Panc1 (cell line): ENCODE results near the gene ARHGEF17. TPM values are rescaled to one million over a fixed set of nuclear protein-coding genes. Genes with fewer than 3 reads are reported as not detected.

ENCODE experiments used
- ATAC-seq: fragments of 200-7000 bp; cut with Tn5 transposase; 2 replicates; pipeline ENCODE4 v1.9.1; 2020; ENCODE audit warnings: mild to moderate bottlenecking, moderate library complexity
- BruUV-seq: library from RNA; stranded (reverse); fragments of 400-500 nt; replicated peaks from 2 replicates; lab custom pipeline; 2021; lab: Mats Ljungman, UMichigan
- CTCF ChIA-PET: fragments of 300-600 bp; sonication (Branson Sonifier 250); formaldehyde crosslinking; loops from one replicate; lab custom pipeline; 2022; ENCODE audit warnings: antibody characterized with exemption; lab: Charles Lee
- POLR2A ChIA-PET: fragments of 300-600 bp; sonication (Branson Sonifier 250); formaldehyde crosslinking; loops from one replicate; lab custom pipeline; 2022; ENCODE audit warnings: antibody characterized with exemption; lab: Charles Lee
- DNase-seq: peaks from one replicate; pipeline ENCODE4 v3.0.0-alpha.2; 2010; ENCODE audit warnings: low read depth, low spot score
- H3K27ac ChIP-seq: 2 replicates; pipeline ENCODE4 v1.5.1; 2011; ENCODE audit warnings: mild to moderate bottlenecking, low read length, inconsistent platforms
- H3K27me3 ChIP-seq: fragments of 200-500 bp; sonication (Bioruptor generic); 2 replicates; pipeline ENCODE4 v1.6.0; 2014; ENCODE audit warnings: low read length, inconsistent platforms; ENCODE audit not compliant: control insufficient read depth, insufficient read depth
- H3K36me3 ChIP-seq: fragments of 200-500 bp; sonication (Bioruptor generic); 2 replicates; pipeline ENCODE4 v1.5.1; 2014; ENCODE audit warnings: inconsistent platforms, mild to moderate bottlenecking, low read length, moderate library complexity; ENCODE audit not compliant: control insufficient read depth, insufficient read depth
- H3K4me1 ChIP-seq: 2 replicates; pipeline ENCODE4 v1.5.1; 2011; ENCODE audit warnings: inconsistent platforms, mild to moderate bottlenecking, low read length, moderate library complexity; ENCODE audit not compliant: control insufficient read depth, insufficient read depth
- H3K4me3 ChIP-seq, 2 experiments: 2 replicates each; pipeline ENCODE4 v1.5.1; 2011 to 2012; ENCODE audit warnings: low read depth in 2 of 2, low read length in 2 of 2, mild to moderate bottlenecking in 2 of 2, inconsistent platforms in 1 of 2, moderate library complexity in 1 of 2
- H3K9me3 ChIP-seq: fragments of 200-500 bp; sonication (Bioruptor generic); 2 replicates; pipeline ENCODE4 v1.5.1; 2014; ENCODE audit warnings: low read depth, mild to moderate bottlenecking, inconsistent platforms, low read length, moderate library complexity; ENCODE audit not compliant: control insufficient read depth, insufficient read depth
- POLR2AphosphoS5 ChIP-seq: IDR thresholded peaks from 2 replicates; pipeline ENCODE4 v1.6.1; 2012; ENCODE audit warnings: mild to moderate bottlenecking, low read depth, low read length, moderate library complexity
- SIN3A ChIP-seq: IDR thresholded peaks from 2 replicates; pipeline ENCODE4 v1.6.1; 2012; ENCODE audit warnings: low read depth, mild to moderate bottlenecking, low read length, moderate library complexity, borderline replicate concordance; ENCODE audit not compliant: insufficient read depth
- TCF7L2 ChIP-seq: IDR thresholded peaks from 2 replicates; pipeline ENCODE4 v1.6.1; 2011; ENCODE audit warnings: mild to moderate bottlenecking, low read depth, low read length, inconsistent platforms
- in situ Hi-C: cut with HindIII; loops from 2 replicates; pipeline ENCODE4 v1.10.0; 2016; ENCODE audit warnings: low sequenced_read_pairs, low pct_unique_long_range_greater_than_20kb
- intact Hi-C: fragments of 100-400 bp; cut with micrococcal nuclease; formaldehyde crosslinking; loops from one replicate; pipeline ENCODE4 v1.10.0; 2022; ENCODE audit not compliant: unreplicated experiment
- total RNA-seq: library from RNA; stranded (reverse); gene quantifications from one replicate; pipeline ENCODE4 v1.2.1, GENCODE V29; 2021; ENCODE audit not compliant: unreplicated experiment
- TF ChIP-seq, protein P1 (sequence below): fragments of 450-650 bp; IDR thresholded peaks from 2 replicates; pipeline ENCODE4 v1.5.1; 2017; ENCODE audit warnings: mild to moderate bottlenecking
- TF ChIP-seq, protein P2 (sequence below), 2 experiments: IDR thresholded peaks; 2 replicates each; pipeline ENCODE4 v1.6.1; 2011 to 2012; ENCODE audit warnings: low read depth in 2 of 2, control low read depth in 1 of 2, low read length in 1 of 2, mild to moderate bottlenecking in 1 of 2, moderate library complexity in 1 of 2; ENCODE audit not compliant: insufficient read depth in 1 of 2

Gene ARHGEF17
- total RNA-seq, 1 experiment from 2014 or later = 43.2 TPM

DNA sequence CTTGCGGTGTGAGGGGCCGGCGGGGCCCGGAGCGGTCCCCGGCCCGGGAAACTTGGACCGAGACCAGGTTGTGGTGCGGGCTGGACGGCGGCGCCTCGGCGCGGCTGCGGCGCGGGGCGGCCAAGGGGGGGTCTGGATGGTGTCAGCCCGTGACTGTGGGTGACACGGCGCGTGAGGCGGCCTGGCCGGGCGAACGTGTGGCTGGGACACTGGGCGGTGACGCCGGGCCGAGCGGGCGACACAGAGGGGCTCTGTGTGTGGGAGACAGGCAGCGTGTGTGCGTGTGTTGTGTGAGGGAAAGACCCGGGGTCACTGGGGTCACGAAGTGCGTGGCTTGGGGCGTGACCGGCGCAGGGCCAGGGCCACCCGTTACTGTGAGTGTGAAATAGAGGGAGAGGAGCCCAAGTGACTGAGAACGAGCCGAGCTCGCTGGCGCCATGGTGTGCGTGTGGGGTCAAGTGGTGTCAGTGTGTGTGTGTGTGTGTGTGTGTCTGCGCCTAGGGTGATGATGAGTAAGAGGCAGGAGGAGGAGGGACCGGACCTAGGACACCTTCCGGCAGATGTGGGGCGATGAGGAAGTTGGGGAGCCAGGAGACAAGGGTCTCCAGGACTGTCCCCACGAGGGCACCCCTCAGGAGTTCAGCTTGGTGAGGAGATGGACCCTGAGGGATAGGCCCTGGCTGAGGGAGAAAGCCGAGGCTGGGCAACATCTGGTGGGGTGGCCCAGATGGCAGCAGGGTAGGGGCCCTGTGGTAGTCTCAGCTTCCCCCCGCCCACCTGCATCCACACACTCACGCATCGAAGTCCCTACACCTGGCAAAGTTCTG, 68.9 kb downstream of the ARHGEF17 start:
- DNase-seq = no peak

DNA sequence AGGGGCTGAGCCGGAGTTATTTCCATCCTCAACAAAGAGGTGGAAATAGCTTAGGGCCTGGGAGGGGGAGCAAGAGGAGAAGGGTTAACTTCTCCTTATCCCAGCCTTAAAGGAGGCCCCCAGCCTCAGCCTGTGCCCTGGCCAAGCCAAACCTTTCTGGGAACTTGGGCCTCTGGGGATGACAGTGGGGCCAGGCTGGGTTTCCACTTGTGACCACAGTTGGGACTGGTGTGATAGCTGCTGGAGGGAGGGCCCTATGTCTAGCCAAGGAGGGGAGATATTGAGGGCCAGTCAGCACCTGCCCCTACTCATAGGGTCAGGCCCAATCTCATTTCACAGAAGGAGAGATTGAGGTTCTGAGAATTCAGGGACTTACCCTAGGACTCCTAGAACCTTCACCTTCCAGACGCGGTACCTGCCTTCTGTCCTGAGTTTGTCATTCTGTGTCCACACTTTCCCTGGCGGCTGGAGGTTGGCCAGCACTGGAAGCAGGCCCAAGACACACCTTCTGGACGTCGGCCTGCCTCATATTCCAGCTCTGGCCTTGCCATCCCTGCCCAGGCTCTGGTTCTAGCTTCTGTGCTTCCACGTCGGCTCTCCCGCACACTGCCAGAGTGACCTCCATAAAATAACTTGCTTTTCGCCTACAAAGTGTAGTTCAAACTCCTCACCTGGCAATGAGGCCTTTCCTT, 71.3 kb downstream of the ARHGEF17 start:
- in situ Hi-C loops = no loop called here
- intact Hi-C loops = no loop called here
- BruUV-seq = no TSS peak
- CTCF ChIA-PET = no interaction called here
- Histone ChIP-seq H3K9me3 (no peaks in the 10 kb centered on the region), H3K4me1 (peaks cover 40% of the 10 kb centered on the region), H3K27me3 (no peaks in the 10 kb centered on the region), H3K36me3 (no peaks in the 10 kb centered on the region), H3K27ac (no peak overlapping the region), H3K4me3 (no peak overlapping the region)
- no peak for TF ChIP-seq TCF7L2
- TF ChIP-seq POLR2AphosphoS5 = no peak
- TF ChIP-seq, protein P1, sequence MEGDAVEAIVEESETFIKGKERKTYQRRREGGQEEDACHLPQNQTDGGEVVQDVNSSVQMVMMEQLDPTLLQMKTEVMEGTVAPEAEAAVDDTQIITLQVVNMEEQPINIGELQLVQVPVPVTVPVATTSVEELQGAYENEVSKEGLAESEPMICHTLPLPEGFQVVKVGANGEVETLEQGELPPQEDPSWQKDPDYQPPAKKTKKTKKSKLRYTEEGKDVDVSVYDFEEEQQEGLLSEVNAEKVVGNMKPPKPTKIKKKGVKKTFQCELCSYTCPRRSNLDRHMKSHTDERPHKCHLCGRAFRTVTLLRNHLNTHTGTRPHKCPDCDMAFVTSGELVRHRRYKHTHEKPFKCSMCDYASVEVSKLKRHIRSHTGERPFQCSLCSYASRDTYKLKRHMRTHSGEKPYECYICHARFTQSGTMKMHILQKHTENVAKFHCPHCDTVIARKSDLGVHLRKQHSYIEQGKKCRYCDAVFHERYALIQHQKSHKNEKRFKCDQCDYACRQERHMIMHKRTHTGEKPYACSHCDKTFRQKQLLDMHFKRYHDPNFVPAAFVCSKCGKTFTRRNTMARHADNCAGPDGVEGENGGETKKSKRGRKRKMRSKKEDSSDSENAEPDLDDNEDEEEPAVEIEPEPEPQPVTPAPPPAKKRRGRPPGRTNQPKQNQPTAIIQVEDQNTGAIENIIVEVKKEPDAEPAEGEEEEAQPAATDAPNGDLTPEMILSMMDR = no peak
- no peak for TF ChIP-seq SIN3A
- TF ChIP-seq, protein P2, sequence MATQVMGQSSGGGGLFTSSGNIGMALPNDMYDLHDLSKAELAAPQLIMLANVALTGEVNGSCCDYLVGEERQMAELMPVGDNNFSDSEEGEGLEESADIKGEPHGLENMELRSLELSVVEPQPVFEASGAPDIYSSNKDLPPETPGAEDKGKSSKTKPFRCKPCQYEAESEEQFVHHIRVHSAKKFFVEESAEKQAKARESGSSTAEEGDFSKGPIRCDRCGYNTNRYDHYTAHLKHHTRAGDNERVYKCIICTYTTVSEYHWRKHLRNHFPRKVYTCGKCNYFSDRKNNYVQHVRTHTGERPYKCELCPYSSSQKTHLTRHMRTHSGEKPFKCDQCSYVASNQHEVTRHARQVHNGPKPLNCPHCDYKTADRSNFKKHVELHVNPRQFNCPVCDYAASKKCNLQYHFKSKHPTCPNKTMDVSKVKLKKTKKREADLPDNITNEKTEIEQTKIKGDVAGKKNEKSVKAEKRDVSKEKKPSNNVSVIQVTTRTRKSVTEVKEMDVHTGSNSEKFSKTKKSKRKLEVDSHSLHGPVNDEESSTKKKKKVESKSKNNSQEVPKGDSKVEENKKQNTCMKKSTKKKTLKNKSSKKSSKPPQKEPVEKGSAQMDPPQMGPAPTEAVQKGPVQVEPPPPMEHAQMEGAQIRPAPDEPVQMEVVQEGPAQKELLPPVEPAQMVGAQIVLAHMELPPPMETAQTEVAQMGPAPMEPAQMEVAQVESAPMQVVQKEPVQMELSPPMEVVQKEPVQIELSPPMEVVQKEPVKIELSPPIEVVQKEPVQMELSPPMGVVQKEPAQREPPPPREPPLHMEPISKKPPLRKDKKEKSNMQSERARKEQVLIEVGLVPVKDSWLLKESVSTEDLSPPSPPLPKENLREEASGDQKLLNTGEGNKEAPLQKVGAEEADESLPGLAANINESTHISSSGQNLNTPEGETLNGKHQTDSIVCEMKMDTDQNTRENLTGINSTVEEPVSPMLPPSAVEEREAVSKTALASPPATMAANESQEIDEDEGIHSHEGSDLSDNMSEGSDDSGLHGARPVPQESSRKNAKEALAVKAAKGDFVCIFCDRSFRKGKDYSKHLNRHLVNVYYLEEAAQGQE (IDR thresholded peaks at IDR 0.05; ENCODE audit: insufficient read depth in 1 of 2, low read depth in 2 of 2, low read length in 1 of 2) = no peak
- DNase-seq (no peak), ATAC-seq (no peak)
- POLR2A ChIA-PET = no interaction called here

More for the DNA sequence above, 68.9 kb downstream of the ARHGEF17 start:
- in situ Hi-C loops = no loop called here
- ATAC-seq = peak; percentile 33
- TF ChIP-seq POLR2AphosphoS5 = no peak
- TF ChIP-seq, protein P1 = no peak
- TF ChIP-seq, protein P2 (IDR thresholded peaks at IDR 0.05; ENCODE audit: insufficient read depth in 1 of 2, low read depth in 2 of 2, low read length in 1 of 2) = no peak
- no peak for TF ChIP-seq TCF7L2
- TF ChIP-seq SIN3A = no peak
- Histone ChIP-seq H3K4me1 (peaks cover 22% of the 10 kb centered on the region), H3K27ac (peak overlapping the region; percentile 72), H3K36me3 (no peaks in the 10 kb centered on the region), H3K27me3 (no peaks in the 10 kb centered on the region), H3K9me3 (no peaks in the 10 kb centered on the region), H3K4me3 (peak overlapping the region; percentile 76 to 86)
- POLR2A ChIA-PET = interaction anchor here (0.6 kb wide), 1 partner anchor 326 kb away, joined by 4 read pairs; no protein-coding TSS in a partner anchor
- CTCF ChIA-PET = interaction anchor here (0.6 kb wide), 1 partner anchor 18 kb away, joined by 3 read pairs; no protein-coding TSS in a partner anchor
- TSS peak; percentile 82 for BruUV-seq
- intact Hi-C loops = no loop called here
